T1000 (cell line): ENCODE measurements around the gene ARMC2.

ENCODE experiments used
- DNase-seq: peaks from one replicate; lab custom pipeline; 2025; ENCODE audit warnings: mixed read lengths; lab: John Stamatoyannopoulos, UW

ARMC2 gene

DNA sequence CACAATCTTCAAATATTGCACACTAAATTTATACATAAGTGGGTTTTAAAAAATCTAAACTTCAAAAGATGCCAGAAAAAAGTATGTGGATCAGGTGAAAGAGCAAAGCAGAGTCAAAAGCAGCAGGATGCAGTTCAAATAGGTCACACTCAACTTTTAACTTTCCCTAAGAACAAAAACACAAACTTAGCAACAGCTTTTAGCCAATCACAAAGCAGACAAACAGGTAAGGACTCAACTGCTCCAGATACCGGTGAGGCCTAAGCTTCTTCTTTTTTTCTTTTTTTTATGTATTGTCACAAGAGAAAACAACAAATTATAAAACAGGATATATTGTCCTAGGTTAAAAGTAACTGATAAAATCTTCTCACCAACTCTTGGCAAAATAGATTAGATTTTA, 171.7 kb downstream of the ARMC2 start:
- DNase-seq = no peak

DNA sequence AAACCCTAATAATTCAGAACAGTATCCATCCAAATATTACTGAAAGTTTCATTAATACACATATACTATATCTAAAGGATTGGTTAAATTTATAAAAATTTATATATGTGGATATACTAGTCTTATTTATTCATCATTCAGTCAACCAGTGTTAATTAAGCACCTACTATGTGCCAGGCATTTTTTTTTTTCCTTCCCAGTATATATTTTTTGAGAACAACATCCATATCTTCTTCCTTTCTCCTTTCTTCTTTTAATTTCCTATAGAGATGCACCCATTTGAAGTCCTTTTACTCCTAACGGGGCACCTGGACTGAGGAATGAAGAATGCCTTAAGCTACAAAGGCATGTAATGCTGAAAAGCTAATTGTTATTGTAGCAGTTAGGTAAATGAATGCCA, 173.6 kb downstream of the ARMC2 start:
- no peak for DNase-seq

DNA sequence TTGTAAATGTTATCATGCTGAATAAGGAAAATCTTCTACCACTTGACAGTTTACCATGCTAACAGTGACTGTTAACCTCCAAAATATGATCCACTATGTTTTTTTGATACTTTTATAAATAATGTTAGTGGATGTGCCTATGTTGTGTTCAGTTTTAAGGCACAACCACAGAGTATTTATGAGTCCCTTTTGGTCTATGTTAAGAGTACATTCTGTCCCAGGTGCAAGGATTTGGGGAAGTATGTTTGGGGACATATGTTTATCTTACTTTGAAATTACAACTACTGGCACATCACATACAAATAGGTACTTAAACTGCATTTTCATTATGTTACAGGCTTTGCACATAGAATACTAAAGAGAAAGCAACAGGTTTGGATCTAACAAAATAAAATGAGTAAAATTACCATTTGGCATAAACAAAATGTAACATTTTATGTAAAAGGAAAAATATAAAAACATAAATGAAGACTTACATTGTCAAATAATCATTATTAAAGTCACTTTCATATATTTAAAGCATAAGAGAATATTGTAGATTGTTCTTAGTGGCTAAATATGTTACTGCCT, 175.2 kb downstream of the ARMC2 start:
- DNase-seq = no peak
